SHP77 (cell line): Measurements from ENCODE around the gene NT5E.

ENCODE experiments used
- DNase-seq, 2 experiments: peaks; one replicate each; lab custom pipeline; 2025; lab: John Stamatoyannopoulos, UW

The NT5E gene

GRCh38 chr6:85421972-85422371 is 27.9 kb upstream of the NT5E start:
- no peak for DNase-seq

GRCh38 chr6:85422996-85423395 is 26.9 kb upstream of the NT5E start:
- no peak for DNase-seq

- DNase-seq: no peak
Measured at GRCh38 chr6:85424981-85425380, 24.9 kb upstream of the NT5E start.

GRCh38 chr6:85425997-85426396 is 23.9 kb upstream of the NT5E start:
- DNase-seq: no peak

GRCh38 chr6:85428486-85428885 is 21.4 kb upstream of the NT5E start:
- no peak for DNase-seq

- no peak for DNase-seq
Measured at GRCh38 chr6:85429346-85429745, 20.5 kb upstream of the NT5E start.

- no peak for DNase-seq
Measured at GRCh38 chr6:85431271-85431670, 18.6 kb upstream of the NT5E start.

GRCh38 chr6:85432554-85432953 is 17.3 kb upstream of the NT5E start:
- no peak for DNase-seq

- no peak for DNase-seq
Measured at GRCh38 chr6:85435851-85436250, 14.0 kb upstream of the NT5E start.

GRCh38 chr6:85436411-85436810 is 13.5 kb upstream of the NT5E start:
- no peak for DNase-seq

- no peak for DNase-seq
Measured at GRCh38 chr6:85436939-85437495, 12.9 kb upstream of the NT5E start.

GRCh38 chr6:85443349-85444117 is 6.3 kb upstream of the NT5E start:
- no peak for DNase-seq

GRCh38 chr6:85449388-85449817 is 480 bp upstream of the NT5E start:
- DNase-seq: no peak

GRCh38 chr6:85451565-85452306 is 1.9 kb downstream of the NT5E start:
- no peak for DNase-seq

- no peak for DNase-seq
Measured at GRCh38 chr6:85452441-85452881, 2.6 kb downstream of the NT5E start.

GRCh38 chr6:85453052-85453451 is 3.2 kb downstream of the NT5E start:
- DNase-seq: no peak

GRCh38 chr6:85453490-85453889 is 3.6 kb downstream of the NT5E start:
- no peak for DNase-seq

- no peak for DNase-seq
Measured at GRCh38 chr6:85455471-85456026, 5.7 kb downstream of the NT5E start.

- no peak for DNase-seq
Measured at GRCh38 chr6:85456782-85457181, 6.9 kb downstream of the NT5E start.

- no peak for DNase-seq
Measured at GRCh38 chr6:85458184-85458583, 8.3 kb downstream of the NT5E start.

GRCh38 chr6:85458782-85459181 is 8.9 kb downstream of the NT5E start:
- no peak for DNase-seq

GRCh38 chr6:85459224-85459901 is 9.5 kb downstream of the NT5E start:
- no peak for DNase-seq
